H1 (cell line): ENCODE measurements around the gene MAGOHB. TPM values are rescaled to one million over a fixed set of nuclear protein-coding genes. Genes with fewer than 3 reads are reported as not detected.

ENCODE experiments used
- CTCF ChIA-PET: fragments of 300-600 bp; sonication (Branson Sonifier 250); formaldehyde crosslinking; loops from one replicate; lab custom pipeline; 2021; ENCODE audit not compliant: partially characterized antibody; lab: Charles Lee
- POLR2A ChIA-PET: fragments of 300-600 bp; sonication (Branson Sonifier 250); formaldehyde crosslinking; loops from one replicate; lab custom pipeline; 2021; ENCODE audit warnings: inconsistent platforms; ENCODE audit not compliant: partially characterized antibody; lab: Charles Lee
- DNase-seq, 2 experiments: peaks; one replicate each; pipeline versions ENCODE4 v3.0.0 to v3.0.0-alpha.2; 2010 to 2022; ENCODE audit warnings: low spot score in 2 of 2, low read depth in 1 of 2, mixed read lengths in 1 of 2
- FAIRE-seq: peaks from 2 replicates; lab custom pipeline; 2011; peaks lifted over from hg19 to GRCh38; lab: Jason Lieb, UNC
- H2AFZ ChIP-seq: 2 replicates; pipeline ENCODE4 v1.8.1; 2012; ENCODE audit warnings: low read length, inconsistent platforms
- H2AK5ac ChIP-seq: 2 replicates; pipeline ENCODE4 v1.6.1; 2013; ENCODE audit warnings: low read depth, low read length
- H2BK120ac ChIP-seq: replicated peaks from 2 replicates; pipeline ENCODE3; 2013; ENCODE audit warnings: low read depth, low read length, inconsistent platforms
- H2BK12ac ChIP-seq: 2 replicates; pipeline ENCODE4 v1.6.1; 2013; ENCODE audit warnings: low read depth, low read length
- H2BK15ac ChIP-seq: 2 replicates; pipeline ENCODE4 v1.6.1; 2013; ENCODE audit warnings: low read length
- H2BK20ac ChIP-seq: 2 replicates; pipeline ENCODE4 v1.6.1; 2013; ENCODE audit warnings: low read length
- H2BK5ac ChIP-seq: 2 replicates; pipeline ENCODE4 v1.6.1; 2013; ENCODE audit warnings: low read depth, low read length
- H3K14ac ChIP-seq: 2 replicates; pipeline ENCODE4 v1.6.1; 2013; ENCODE audit warnings: inconsistent platforms; ENCODE audit not compliant: insufficient read length
- H3K18ac ChIP-seq: 2 replicates; pipeline ENCODE4 v1.6.1; 2013; ENCODE audit warnings: low read length; ENCODE audit errors: extremely low read depth
- H3K23ac ChIP-seq: 2 replicates; pipeline ENCODE4 v1.6.1; 2013; ENCODE audit warnings: inconsistent platforms; ENCODE audit not compliant: insufficient read length
- H3K23me2 ChIP-seq: 2 replicates; pipeline ENCODE4 v1.6.1; 2013; ENCODE audit warnings: low read depth, low read length
- H3K27ac ChIP-seq: 2 replicates; pipeline ENCODE4 v1.6.1; 2011; ENCODE audit warnings: low read depth, low read length, inconsistent platforms
- H3K27me3 ChIP-seq, 4 experiments: replicated peaks in 1 of 4; 1 replicate in 1 of 4; 2 replicates in 3 of 4; pipeline versions ENCODE4 v1.6.1 to v1.8.1; 2011 to 2013; ENCODE audit warnings: low read length in 3 of 4, mild to moderate bottlenecking in 3 of 4, inconsistent platforms in 2 of 4, mixed read lengths in 2 of 4, moderate library complexity in 1 of 4; ENCODE audit not compliant: control insufficient read depth in 3 of 4, insufficient read depth in 3 of 4; ENCODE audit errors: extremely low read depth in 1 of 4
- H3K36me3 ChIP-seq, 4 experiments: 2 replicates each; pipeline versions ENCODE4 v1.6.1 to v1.8.1; 2011 to 2013; ENCODE audit warnings: mild to moderate bottlenecking in 4 of 4, low read length in 3 of 4, moderate library complexity in 2 of 4, control low read depth in 1 of 4, inconsistent platforms in 1 of 4; ENCODE audit not compliant: insufficient read depth in 4 of 4, control insufficient read depth in 2 of 4
- H3K4ac ChIP-seq: replicated peaks from 2 replicates; pipeline ENCODE3; 2013; ENCODE audit warnings: low read length, low read depth, mixed read lengths, inconsistent platforms; ENCODE audit not compliant: insufficient read length
- H3K4me1 ChIP-seq, 4 experiments: replicated peaks in 1 of 4; 1 replicate in 1 of 4; 2 replicates in 3 of 4; pipeline versions ENCODE4 v1.6.1 to v1.8.1; 2011 to 2013; ENCODE audit warnings: low read length in 3 of 4, inconsistent platforms in 2 of 4, mixed read lengths in 1 of 4; ENCODE audit not compliant: insufficient read depth in 4 of 4, control insufficient read depth in 3 of 4
- H3K4me2 ChIP-seq, 2 experiments: 2 replicates each; pipeline versions ENCODE4 v1.6.1 to v1.8.1; 2011 to 2013; ENCODE audit warnings: low read depth in 2 of 2, low read length in 2 of 2, control low read depth in 1 of 2, inconsistent platforms in 1 of 2, mild to moderate bottlenecking in 1 of 2; ENCODE audit not compliant: insufficient read depth in 1 of 2
- H3K4me3 ChIP-seq, 4 experiments: fragments of 200-600, 300-600 bp in 1 of 4; sonication (generic), shearing (Covaris generic), sonication (Bioruptor Twin) in 1 of 4; 2 replicates each; pipeline versions ENCODE4 v1.5.1 to v1.8.1; 2011 to 2016; ENCODE audit warnings: low read length in 4 of 4, low read depth in 3 of 4, control low read depth in 2 of 4, inconsistent platforms in 2 of 4, mild to moderate bottlenecking in 2 of 4, mixed read lengths in 1 of 4, moderate library complexity in 1 of 4; ENCODE audit not compliant: insufficient read depth in 2 of 4; ENCODE audit errors: extremely low read depth in 1 of 4
- H3K56ac ChIP-seq: replicated peaks from 2 replicates; pipeline ENCODE3; 2013; ENCODE audit warnings: low read depth, mild to moderate bottlenecking, mixed read lengths, low read length, inconsistent platforms; ENCODE audit not compliant: insufficient read length
- H3K79me1 ChIP-seq: 2 replicates; pipeline ENCODE4 v1.6.1; 2013; ENCODE audit warnings: low read depth, low read length, control low read depth
- H3K79me2 ChIP-seq, 2 experiments: 2 replicates each; pipeline versions ENCODE4 v1.6.1 to v1.8.1; 2012 to 2013; ENCODE audit warnings: low read length in 2 of 2, mild to moderate bottlenecking in 2 of 2, inconsistent platforms in 1 of 2; ENCODE audit not compliant: insufficient read depth in 2 of 2, control insufficient read depth in 1 of 2
- H3K9ac ChIP-seq, 4 experiments: replicated peaks in 1 of 4; 1 replicate in 1 of 4; 2 replicates in 3 of 4; pipeline versions ENCODE4 v1.6.1 to v1.8.1; 2011 to 2013; ENCODE audit warnings: low read depth in 3 of 4, low read length in 3 of 4, control low read depth in 2 of 4, mild to moderate bottlenecking in 2 of 4, moderate library complexity in 2 of 4, inconsistent platforms in 1 of 4; ENCODE audit errors: extremely low read depth in 1 of 4
- H3K9me3 ChIP-seq, 2 experiments: 2 replicates each; pipeline versions ENCODE4 v1.6.1 to v1.8.1; 2012 to 2013; ENCODE audit warnings: mild to moderate bottlenecking in 2 of 2, moderate library complexity in 2 of 2, control low read depth in 1 of 2, inconsistent platforms in 1 of 2, low read depth in 1 of 2, low read length in 1 of 2, mixed read lengths in 1 of 2; ENCODE audit not compliant: insufficient read depth in 2 of 2
- H4K20me1 ChIP-seq, 2 experiments: replicated peaks in 1 of 2; 2 replicates each; pipeline versions ENCODE3 to v1.8.1; 2011 to 2013; ENCODE audit warnings: inconsistent platforms in 2 of 2, low read length in 2 of 2, mild to moderate bottlenecking in 1 of 2; ENCODE audit not compliant: insufficient read depth in 2 of 2, control insufficient read depth in 1 of 2
- H4K5ac ChIP-seq: 2 replicates; pipeline ENCODE4 v1.6.1; 2013; ENCODE audit warnings: low read length, low read depth, mixed read lengths, inconsistent platforms; ENCODE audit not compliant: insufficient read length
- H4K8ac ChIP-seq: 2 replicates; pipeline ENCODE4 v1.8.0; 2013; ENCODE audit warnings: mild to moderate bottlenecking, moderate library complexity, low read length, inconsistent platforms; ENCODE audit not compliant: insufficient read depth; ENCODE audit errors: extremely low read depth
- H4K91ac ChIP-seq: replicated peaks from 2 replicates; pipeline ENCODE3; 2013; ENCODE audit warnings: low read length, mixed read lengths, inconsistent platforms; ENCODE audit not compliant: insufficient read length
- CEBPB ChIP-seq: IDR thresholded peaks from 2 replicates; pipeline ENCODE4 v1.6.1; 2012; ENCODE audit warnings: low read depth, low read length
- CREB1 ChIP-seq: IDR thresholded peaks from 2 replicates; pipeline ENCODE4 v1.6.1; 2012; ENCODE audit warnings: inconsistent platforms
- CTBP2 ChIP-seq: IDR thresholded peaks from 2 replicates; pipeline ENCODE4 v1.7.0; 2011; ENCODE audit warnings: borderline replicate concordance, mild to moderate bottlenecking, moderate library complexity, mixed read lengths, low read length; ENCODE audit not compliant: insufficient read depth, insufficient read length
- JUN ChIP-seq: IDR thresholded peaks from 2 replicates; pipeline ENCODE4 v1.6.1; 2011; ENCODE audit warnings: low read depth, mild to moderate bottlenecking, improper control_type of control experiment, low read length
- SAP30 ChIP-seq: fragments of 300-600 bp; sonication (generic); IDR thresholded peaks from 2 replicates; pipeline ENCODE4 v1.7.1; 2012; ENCODE audit warnings: low read length, moderate library complexity, mild to moderate bottlenecking, inconsistent platforms; ENCODE audit not compliant: insufficient read depth, insufficient replicate concordance
- SIX5 ChIP-seq: IDR thresholded peaks from 2 replicates; pipeline ENCODE4 v1.6.1; 2011; ENCODE audit warnings: mild to moderate bottlenecking, low read depth, low read length
- TCF12 ChIP-seq: IDR thresholded peaks from 2 replicates; pipeline ENCODE4 v1.6.1; 2011; ENCODE audit warnings: low read depth, mild to moderate bottlenecking, low read length
- TEAD4 ChIP-seq: IDR thresholded peaks from 2 replicates; pipeline ENCODE4 v1.6.1; 2012; ENCODE audit warnings: low read depth, low read length, inconsistent platforms, mixed read lengths
- WGBS, 2 experiments: shearing (Covaris generic) in 1 of 2; methylation state at CpG; one replicate each; pipeline versions ENCODE4 v1.1.6 to v1.1.7; 2013 to 2015; ENCODE audit warnings: low lambda C conversion rate in 2 of 2, mixed read lengths in 2 of 2, inconsistent platforms in 1 of 2, low coverage in 1 of 2, missing lambda C conversion rate in 1 of 2; ENCODE audit not compliant: insufficient replicate concordance in 2 of 2, insufficient coverage in 1 of 2, insufficient read length in 1 of 2; ENCODE audit errors: extremely low coverage in 1 of 2, missing lambda C conversion rate in 1 of 2; 5-methylcytosine and 5-hydroxymethylcytosine counted together
- polyA plus RNA-seq, 7 experiments: library from polyadenylated mRNA; depleted of rRNA in 3 of 7; stranded (reverse) in 5 of 7; unstranded in 2 of 7; fragments of >200 nt in 5 of 7; fragments of 200-250 nt in 2 of 7; gene quantifications; 1 replicate in 5 of 7; 2 replicates in 1 of 7; 4 replicates in 1 of 7; pipeline versions ENCODE4 v1.2.1 to v1.2.3, GENCODE V29; 2011 to 2013; ENCODE audit warnings: missing spikeins in 2 of 7, mixed read lengths in 2 of 7
- total RNA-seq: library from RNA; stranded (reverse); fragmentation: NEBNext Ultra II Directional; extraction: Animal tissue kit (Norgen Biotek cat#: 25700); gene quantifications from 2 replicates; pipeline ENCODE4 v1.2.1, GENCODE V29; 2021

The MAGOHB gene
- total and polyA plus RNA-seq, 2 of the 8 experiments (the other 6 are each of a cell fraction or from before 2014, with no cell fraction given): 21.5 to 53.7 TPM

DNA sequence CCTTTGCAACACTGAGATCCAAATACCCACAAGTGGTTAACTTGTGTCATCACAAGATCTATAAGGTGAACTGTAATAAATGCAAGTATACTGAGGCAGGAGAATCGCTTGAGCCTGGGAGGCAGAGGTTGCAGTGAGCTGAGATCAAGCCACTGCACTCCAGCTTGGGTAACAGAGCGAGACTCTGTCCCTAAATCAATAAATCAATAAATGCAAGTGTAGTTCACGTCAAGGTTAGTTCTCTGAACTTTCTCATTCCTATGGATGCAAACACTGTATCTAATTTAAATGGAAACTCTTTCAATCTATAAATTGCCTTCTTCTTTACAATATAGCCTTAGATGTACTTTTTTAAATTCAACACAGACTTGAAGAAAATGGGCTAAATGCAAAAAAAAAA, 3.2 kb downstream of the MAGOHB start:
- Histone ChIP-seq H4K20me1 (no peaks in the 10 kb centered on the region), H3K4me2 (no peak overlapping the region), H2BK20ac (no peak overlapping the region), H2AK5ac (no peak overlapping the region), H2AFZ (no peak overlapping the region), H3K4ac (no peak overlapping the region), H3K36me3 (peaks cover 0 to 62% (median 16%) of the 10 kb centered on the region in 4 experiments; a peak in 6 of 8 replicates), H2BK15ac (no peak overlapping the region), H4K8ac (no peak overlapping the region), H2BK12ac (no peak overlapping the region), H3K23ac (no peak overlapping the region), H2BK120ac (no peak overlapping the region), H3K4me1 (peaks cover 0 to 3% (median 0%) of the 10 kb centered on the region in 4 experiments; a peak in 2 of 7 replicates), H3K27me3 (no peaks in the 10 kb centered on the region), H3K18ac (no peak overlapping the region), H3K56ac (no peak overlapping the region), H3K14ac (no peak overlapping the region), H3K23me2 (peaks cover 3% of the 10 kb centered on the region), H3K4me3 (no peak overlapping the region), H3K9ac (no peak overlapping the region), H3K79me2 (peaks cover 3 to 27% of the 10 kb centered on the region in 2 experiments; a peak in 3 of 4 replicates), H3K9me3 (no peaks in the 10 kb centered on the region), H3K79me1 (no peaks in the 10 kb centered on the region), H4K91ac (no peak overlapping the region), H2BK5ac (no peak overlapping the region), H3K27ac (no peak overlapping the region), H4K5ac (no peak overlapping the region)
- ChIA-PET CTCF (interaction anchor here (1.4 kb wide), 1 partner anchor 65 kb away, joined by 4 read pairs; no protein-coding TSS in a partner anchor), POLR2A (interaction anchor here (1.5 kb wide), 1 partner anchor 16 kb away, joined by 3 read pairs; no protein-coding TSS in a partner anchor)
- no peak for DNase-seq
- WGBS, 2 experiments: 93% methylated on average over 3 of the region's 3 CpGs; no CpG with 5 or more reads in 1 of the 2 experiments
- TF ChIP-seq CEBPB: no peak
- no peak for TF ChIP-seq SIX5
- TF ChIP-seq CTBP2: no peak
- TF ChIP-seq CREB1: no peak
- TF ChIP-seq TEAD4: no peak
- no peak for TF ChIP-seq JUN
- no peak for TF ChIP-seq SAP30
- no peak for TF ChIP-seq TCF12
- no peak for FAIRE-seq
